ENCODE measurements around the gene KRTAP5-11. TPM values are rescaled to one million over a fixed set of nuclear protein-coding genes. Genes with fewer than 3 reads are reported as not detected.

KRTAP5-11 gene
- total and polyA plus RNA-seq, 7 experiments from 2014 or later: not detected

- no peak overlapping the region for H3K4me3 Mint-ChIP-seq
- H3K27ac Mint-ChIP-seq: no peak overlapping the region
- ATAC-seq: no peak
- peaks cover 0 to 3% (median 0%) of the 10 kb centered on the region in 5 donors for H3K36me3 Mint-ChIP-seq
- peaks cover 23 to 48% (median 43%) of the 10 kb centered on the region in 5 donors for H3K27me3 Mint-ChIP-seq
- Histone ChIP-seq H3K36me3 (ENCODE audit: control insufficient read depth in 2 of 3, insufficient read depth in 3 of 3, low read length in 3 of 3) (no peaks in the 10 kb centered on the region), H3K4me1 (ENCODE audit: control insufficient read depth in 2 of 2, insufficient read depth in 2 of 2, low read length in 2 of 2) (no peaks in the 10 kb centered on the region), H3K27me3 (ENCODE audit: control insufficient read depth in 2 of 2, insufficient read depth in 2 of 2, low read length in 2 of 2) (no peaks in the 10 kb centered on the region), H3K27ac (ENCODE audit: low read depth, low read length) (no peak overlapping the region), H3K4me3 (ENCODE audit: low read length) (no peak overlapping the region), H3K9me3 (ENCODE audit: control insufficient read depth in 2 of 3, low read length in 3 of 3) (no peaks in the 10 kb centered on the region)
- ChIA-PET POLR2A (no interaction called here), CTCF (no interaction called here)
- H3K4me1 Mint-ChIP-seq: peaks cover 0 to 4% (median 0%) of the 10 kb centered on the region in 7 donors
- no peak for DNase-seq
- H3K9me3 Mint-ChIP-seq: peaks cover 0 to 3% (median 0%) of the 10 kb centered on the region in 11 donors
- intact Hi-C loops (cut with micrococcal nuclease): no loop called here
These were observed 16.5 kb downstream of the KRTAP5-11 start for GRCh38 chr11:71566081-71566620.

GRCh38 chr11:71565263-71565662, 17.4 kb downstream of the KRTAP5-11 start, which contains the start of gene KRTAP5-10:
Gene KRTAP5-10, plus strand, starts transcription at chr11:71565563. Its CDS starts 25 bp downstream, at chr11:71565588.
- POLR2A ChIA-PET: no interaction called here
- ATAC-seq (no peak), DNase-seq (no peak)
- Histone ChIP-seq H3K9me3 (ENCODE audit: control insufficient read depth in 2 of 3, low read length in 3 of 3) (no peaks in the 10 kb centered on the region), H3K36me3 (ENCODE audit: control insufficient read depth in 2 of 3, insufficient read depth in 3 of 3, low read length in 3 of 3) (no peaks in the 10 kb centered on the region), H3K4me3 (ENCODE audit: low read length) (no peak within 1 kb of the TSS), H3K27me3 (ENCODE audit: control insufficient read depth in 2 of 2, insufficient read depth in 2 of 2, low read length in 2 of 2) (no peaks in the 10 kb centered on the region), H3K4me1 (ENCODE audit: control insufficient read depth in 2 of 2, insufficient read depth in 2 of 2, low read length in 2 of 2) (no peaks in the 10 kb centered on the region), H3K27ac (ENCODE audit: low read depth, low read length) (no peak within 1 kb of the TSS)
- intact Hi-C loops (cut with micrococcal nuclease): no loop called here
- Mint-ChIP-seq H3K36me3 (no peaks in the 10 kb centered on the region), H3K27me3 (peaks cover 29 to 46% (median 40%) of the 10 kb centered on the region in 5 donors), H3K27ac (no peak within 1 kb of the TSS), H3K9me3 (peaks cover 0 to 7% (median 0%) of the 10 kb centered on the region in 11 donors), H3K4me3 (no peak within 1 kb of the TSS), H3K4me1 (peaks cover 0 to 4% (median 0%) of the 10 kb centered on the region in 7 donors)
- CTCF ChIA-PET: no interaction called here

- H3K27me3 ChIP-seq (ENCODE audit: control insufficient read depth in 2 of 2, insufficient read depth in 2 of 2, low read length in 2 of 2): no peaks in the 10 kb centered on the region
- no peak for DNase-seq
- no peak for ATAC-seq
- H3K4me1 ChIP-seq (ENCODE audit: control insufficient read depth in 2 of 2, insufficient read depth in 2 of 2, low read length in 2 of 2): no peaks in the 10 kb centered on the region
- no peak overlapping the region for H3K4me3 Mint-ChIP-seq
- no peaks in the 10 kb centered on the region for H3K36me3 ChIP-seq (ENCODE audit: control insufficient read depth in 2 of 3, insufficient read depth in 3 of 3, low read length in 3 of 3)
- peaks cover 0 to 7% (median 0%) of the 10 kb centered on the region in 11 donors for H3K9me3 Mint-ChIP-seq
- H3K4me3 ChIP-seq (ENCODE audit: low read length): no peak overlapping the region
- intact Hi-C loops (cut with micrococcal nuclease): no loop called here
- H3K27ac ChIP-seq (ENCODE audit: low read depth, low read length): no peak overlapping the region
- H3K27me3 Mint-ChIP-seq: peaks cover 31 to 47% (median 44%) of the 10 kb centered on the region in 5 donors
- ChIA-PET POLR2A (interaction anchor here (0.6 kb wide), 1 partner anchor 207 kb away, joined by 3 read pairs; no protein-coding TSS in a partner anchor), CTCF (no interaction called here)
- H3K27ac Mint-ChIP-seq: no peak overlapping the region
- no peaks in the 10 kb centered on the region for H3K36me3 Mint-ChIP-seq
- no peaks in the 10 kb centered on the region for H3K9me3 ChIP-seq (ENCODE audit: control insufficient read depth in 2 of 3, low read length in 3 of 3)
- peaks cover 0 to 4% (median 0%) of the 10 kb centered on the region in 7 donors for H3K4me1 Mint-ChIP-seq
These were observed 18.2 kb downstream of the KRTAP5-11 start for GRCh38 chr11:71564430-71564829.

GRCh38 chr11:71563406-71563805, 19.3 kb downstream of the KRTAP5-11 start:
- DNase-seq: no peak
- H3K27me3 Mint-ChIP-seq: peaks cover 33 to 52% (median 44%) of the 10 kb centered on the region in 5 donors
- no peak overlapping the region for H3K27ac Mint-ChIP-seq
- ChIA-PET CTCF (no interaction called here), POLR2A (interaction anchor here (0.6 kb wide), 1 partner anchor 13 kb away, joined by 3 read pairs; no protein-coding TSS in a partner anchor)
- intact Hi-C loops (cut with micrococcal nuclease): no loop called here
- no peaks in the 10 kb centered on the region for H3K36me3 Mint-ChIP-seq
- H3K4me1 ChIP-seq (ENCODE audit: control insufficient read depth in 2 of 2, insufficient read depth in 2 of 2, low read length in 2 of 2): no peaks in the 10 kb centered on the region
- H3K36me3 ChIP-seq (ENCODE audit: control insufficient read depth in 2 of 3, insufficient read depth in 3 of 3, low read length in 3 of 3): no peaks in the 10 kb centered on the region
- peaks cover 0 to 7% (median 0%) of the 10 kb centered on the region in 11 donors for H3K9me3 Mint-ChIP-seq
- H3K4me3 Mint-ChIP-seq: no peak overlapping the region
- H3K27me3 ChIP-seq (ENCODE audit: control insufficient read depth in 2 of 2, insufficient read depth in 2 of 2, low read length in 2 of 2): no peaks in the 10 kb centered on the region
- ATAC-seq: peak; percentile 32
- no peak overlapping the region for H3K4me3 ChIP-seq (ENCODE audit: low read length)
- H3K27ac ChIP-seq (ENCODE audit: low read depth, low read length): no peak overlapping the region
- no peaks in the 10 kb centered on the region for H3K9me3 ChIP-seq (ENCODE audit: control insufficient read depth in 2 of 3, low read length in 3 of 3)
- peaks cover 0 to 4% (median 0%) of the 10 kb centered on the region in 7 donors for H3K4me1 Mint-ChIP-seq

GRCh38 chr11:71562120-71562519, 20.6 kb downstream of the KRTAP5-11 start:
- Mint-ChIP-seq H3K4me1 (peaks cover 0 to 2% (median 0%) of the 10 kb centered on the region in 7 donors), H3K4me3 (no peak overlapping the region), H3K9me3 (peaks cover 0 to 7% (median 0%) of the 10 kb centered on the region in 11 donors), H3K27me3 (peaks cover 40 to 53% (median 46%) of the 10 kb centered on the region in 5 donors), H3K27ac (no peak overlapping the region), H3K36me3 (no peaks in the 10 kb centered on the region)
- no peak for DNase-seq
- Histone ChIP-seq H3K27me3 (ENCODE audit: control insufficient read depth in 2 of 2, insufficient read depth in 2 of 2, low read length in 2 of 2) (no peaks in the 10 kb centered on the region), H3K4me3 (ENCODE audit: low read length) (no peak overlapping the region), H3K27ac (ENCODE audit: low read depth, low read length) (no peak overlapping the region), H3K9me3 (ENCODE audit: control insufficient read depth in 2 of 3, low read length in 3 of 3) (no peaks in the 10 kb centered on the region), H3K36me3 (ENCODE audit: control insufficient read depth in 2 of 3, insufficient read depth in 3 of 3, low read length in 3 of 3) (no peaks in the 10 kb centered on the region), H3K4me1 (ENCODE audit: control insufficient read depth in 2 of 2, insufficient read depth in 2 of 2, low read length in 2 of 2) (no peaks in the 10 kb centered on the region)
- intact Hi-C loops (cut with micrococcal nuclease): no loop called here
- no peak for ATAC-seq
- POLR2A ChIA-PET: no interaction called here
- CTCF ChIA-PET: no interaction called here

- Mint-ChIP-seq H3K27ac (no peak overlapping the region), H3K4me1 (peaks cover 0 to 2% (median 0%) of the 10 kb centered on the region in 7 donors), H3K27me3 (peaks cover 29 to 41% (median 33%) of the 10 kb centered on the region in 5 donors), H3K4me3 (no peak overlapping the region), H3K36me3 (no peaks in the 10 kb centered on the region), H3K9me3 (peaks cover 0 to 7% (median 0%) of the 10 kb centered on the region in 11 donors)
- Histone ChIP-seq H3K27ac (ENCODE audit: low read depth, low read length) (no peak overlapping the region), H3K27me3 (ENCODE audit: control insufficient read depth in 2 of 2, insufficient read depth in 2 of 2, low read length in 2 of 2) (no peaks in the 10 kb centered on the region), H3K4me1 (ENCODE audit: control insufficient read depth in 2 of 2, insufficient read depth in 2 of 2, low read length in 2 of 2) (no peaks in the 10 kb centered on the region), H3K4me3 (ENCODE audit: low read length) (no peak overlapping the region), H3K36me3 (ENCODE audit: control insufficient read depth in 2 of 3, insufficient read depth in 3 of 3, low read length in 3 of 3) (no peaks in the 10 kb centered on the region), H3K9me3 (ENCODE audit: control insufficient read depth in 2 of 3, low read length in 3 of 3) (no peaks in the 10 kb centered on the region)
- ATAC-seq: no peak
- CTCF ChIA-PET: no interaction called here
- POLR2A ChIA-PET: no interaction called here
- intact Hi-C loops (cut with micrococcal nuclease): no loop called here
- no peak for DNase-seq
These were observed 23.7 kb downstream of the KRTAP5-11 start for GRCh38 chr11:71558996-71559395.

- Histone ChIP-seq H3K4me3 (ENCODE audit: low read length) (no peak overlapping the region), H3K27ac (ENCODE audit: low read depth, low read length) (no peak overlapping the region), H3K9me3 (ENCODE audit: control insufficient read depth in 2 of 3, low read length in 3 of 3) (no peaks in the 10 kb centered on the region), H3K27me3 (ENCODE audit: control insufficient read depth in 2 of 2, insufficient read depth in 2 of 2, low read length in 2 of 2) (no peaks in the 10 kb centered on the region), H3K36me3 (ENCODE audit: control insufficient read depth in 2 of 3, insufficient read depth in 3 of 3, low read length in 3 of 3) (no peaks in the 10 kb centered on the region), H3K4me1 (ENCODE audit: control insufficient read depth in 2 of 2, insufficient read depth in 2 of 2, low read length in 2 of 2) (no peaks in the 10 kb centered on the region)
- no peak overlapping the region for H3K27ac Mint-ChIP-seq
- H3K36me3 Mint-ChIP-seq: no peaks in the 10 kb centered on the region
- ChIA-PET POLR2A (no interaction called here), CTCF (no interaction called here)
- ATAC-seq: no peak
- H3K27me3 Mint-ChIP-seq: peaks cover 17 to 27% (median 21%) of the 10 kb centered on the region in 5 donors
- intact Hi-C loops (cut with micrococcal nuclease): no loop called here
- H3K4me3 Mint-ChIP-seq: no peak overlapping the region
- peaks cover 0 to 7% (median 0%) of the 10 kb centered on the region in 11 donors for H3K9me3 Mint-ChIP-seq
- H3K4me1 Mint-ChIP-seq: no peaks in the 10 kb centered on the region
- DNase-seq: no peak
These were observed 25.4 kb downstream of the KRTAP5-11 start for GRCh38 chr11:71557257-71557656.

All from naive thymus-derived CD4-positive, alpha-beta T cell (primary cell).